ENCODE measurements around the gene ASPRV1. TPM values are rescaled to one million over a fixed set of nuclear protein-coding genes. Genes with fewer than 3 reads are reported as not detected.
"Not testable (repeated sequence)": the region's sequence is repeated elsewhere in the genome, so short reads cannot be mapped to it uniquely, and the experiment has no call there.

The ASPRV1 gene
- total RNA-seq, 4 donors from 2014 or later, result 2.5 to 11.2 (median 5.1) TPM

DNA sequence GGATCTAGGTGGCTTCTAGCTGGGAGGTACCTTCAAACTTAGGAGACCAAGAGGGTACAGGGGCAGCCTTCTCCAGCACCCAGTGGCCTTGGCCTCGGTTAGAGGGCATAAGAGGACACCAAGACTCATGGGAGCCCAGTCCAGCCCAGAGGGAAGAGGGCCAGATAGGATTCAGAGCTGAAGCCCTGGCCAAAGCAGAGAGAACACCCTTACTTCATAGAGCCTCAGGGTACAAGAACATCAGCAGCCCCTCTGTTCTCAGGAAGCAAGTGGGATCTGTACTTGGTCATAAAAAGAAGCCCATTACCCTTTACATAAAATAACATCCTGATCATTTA is 45.0 kb upstream of the ASPRV1 start:
- H3K4me3 ChIP-seq, result no peak overlapping the region
- TF ChIP-seq EP300 (IDR thresholded peaks at IDR 0.05) (no peak), POLR2A (IDR thresholded peaks at IDR 0.05) (no peak)
- TF ChIP-seq, protein P1, sequence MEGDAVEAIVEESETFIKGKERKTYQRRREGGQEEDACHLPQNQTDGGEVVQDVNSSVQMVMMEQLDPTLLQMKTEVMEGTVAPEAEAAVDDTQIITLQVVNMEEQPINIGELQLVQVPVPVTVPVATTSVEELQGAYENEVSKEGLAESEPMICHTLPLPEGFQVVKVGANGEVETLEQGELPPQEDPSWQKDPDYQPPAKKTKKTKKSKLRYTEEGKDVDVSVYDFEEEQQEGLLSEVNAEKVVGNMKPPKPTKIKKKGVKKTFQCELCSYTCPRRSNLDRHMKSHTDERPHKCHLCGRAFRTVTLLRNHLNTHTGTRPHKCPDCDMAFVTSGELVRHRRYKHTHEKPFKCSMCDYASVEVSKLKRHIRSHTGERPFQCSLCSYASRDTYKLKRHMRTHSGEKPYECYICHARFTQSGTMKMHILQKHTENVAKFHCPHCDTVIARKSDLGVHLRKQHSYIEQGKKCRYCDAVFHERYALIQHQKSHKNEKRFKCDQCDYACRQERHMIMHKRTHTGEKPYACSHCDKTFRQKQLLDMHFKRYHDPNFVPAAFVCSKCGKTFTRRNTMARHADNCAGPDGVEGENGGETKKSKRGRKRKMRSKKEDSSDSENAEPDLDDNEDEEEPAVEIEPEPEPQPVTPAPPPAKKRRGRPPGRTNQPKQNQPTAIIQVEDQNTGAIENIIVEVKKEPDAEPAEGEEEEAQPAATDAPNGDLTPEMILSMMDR (IDR thresholded peaks at IDR 0.05), result no peak
- no peaks in the 10 kb centered on the region for H3K27me3 ChIP-seq
- no peak for DNase-seq (ENCODE audit: low spot score in 2 of 2)
- H3K36me3 ChIP-seq, result peaks cover 0 to 5% (median 0%) of the 10 kb centered on the region in 3 donors
- 56 to 68% methylated on average over 1 of the region's 1 CpG for WGBS, 2 donors
- no peak overlapping the region for H3K27ac ChIP-seq
- H3K4me1 ChIP-seq, result no peaks in the 10 kb centered on the region
- no peaks in the 10 kb centered on the region for H3K9me3 ChIP-seq

DNA sequence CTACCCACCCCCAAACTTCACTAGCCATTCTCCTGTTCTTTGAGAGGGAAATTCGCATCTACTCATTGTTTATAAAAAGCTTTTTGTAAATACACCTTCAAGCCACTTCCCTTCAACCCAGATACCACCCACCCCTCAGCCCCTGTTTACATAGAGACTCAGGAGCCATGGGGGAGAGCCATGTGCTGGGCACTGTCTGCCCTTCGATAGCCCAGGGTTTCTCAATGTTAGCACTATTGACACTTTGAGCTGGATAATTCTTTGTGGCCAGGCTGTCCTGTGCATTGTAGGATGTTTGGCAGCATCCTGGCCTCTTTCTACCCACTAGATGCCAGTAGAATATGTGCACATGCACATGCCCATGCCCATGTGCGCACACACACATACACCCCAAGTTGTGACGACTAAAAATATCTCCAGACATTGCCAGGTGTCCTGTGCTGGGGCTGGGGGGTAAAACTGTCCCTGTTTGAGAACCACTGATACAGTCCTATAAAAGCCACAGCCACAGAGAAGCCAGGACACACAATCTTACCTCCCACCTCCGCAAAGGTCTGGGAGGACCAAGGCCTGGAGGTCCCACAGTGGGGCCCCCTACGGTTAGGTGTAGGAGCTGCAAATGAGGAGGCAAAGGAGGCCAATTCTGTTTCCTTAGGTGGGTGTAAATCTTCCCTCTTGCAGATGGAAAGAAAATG is 44.5 kb upstream of the ASPRV1 start:
- 84% methylated on average over 6 of the region's 6 CpGs for WGBS, 2 donors
- Histone ChIP-seq H3K27me3 (no peaks in the 10 kb centered on the region), H3K9me3 (no peaks in the 10 kb centered on the region), H3K4me1 (no peaks in the 10 kb centered on the region), H3K36me3 (peaks cover 0 to 7% (median 0%) of the 10 kb centered on the region in 3 donors), H3K27ac (no peak overlapping the region), H3K4me3 (no peak overlapping the region)
- no peak for TF ChIP-seq POLR2A (IDR thresholded peaks at IDR 0.05)
- TF ChIP-seq EP300 (IDR thresholded peaks at IDR 0.05), result no peak
- TF ChIP-seq, protein P1 (IDR thresholded peaks at IDR 0.05), result no peak
- no peak for DNase-seq (ENCODE audit: low spot score in 2 of 2)

- WGBS, 2 donors, result 95 to 99% methylated on average over 2 of the region's 2 CpGs
- TF ChIP-seq POLR2A (IDR thresholded peaks at IDR 0.05) (no peak), EP300 (IDR thresholded peaks at IDR 0.05) (no peak)
- TF ChIP-seq, protein P1 (IDR thresholded peaks at IDR 0.05), result no peak
- H3K4me3 ChIP-seq, result no peak overlapping the region
Measured at GRCh38 chr2:70005216-70005615, 43.8 kb upstream of the ASPRV1 start.

DNA sequence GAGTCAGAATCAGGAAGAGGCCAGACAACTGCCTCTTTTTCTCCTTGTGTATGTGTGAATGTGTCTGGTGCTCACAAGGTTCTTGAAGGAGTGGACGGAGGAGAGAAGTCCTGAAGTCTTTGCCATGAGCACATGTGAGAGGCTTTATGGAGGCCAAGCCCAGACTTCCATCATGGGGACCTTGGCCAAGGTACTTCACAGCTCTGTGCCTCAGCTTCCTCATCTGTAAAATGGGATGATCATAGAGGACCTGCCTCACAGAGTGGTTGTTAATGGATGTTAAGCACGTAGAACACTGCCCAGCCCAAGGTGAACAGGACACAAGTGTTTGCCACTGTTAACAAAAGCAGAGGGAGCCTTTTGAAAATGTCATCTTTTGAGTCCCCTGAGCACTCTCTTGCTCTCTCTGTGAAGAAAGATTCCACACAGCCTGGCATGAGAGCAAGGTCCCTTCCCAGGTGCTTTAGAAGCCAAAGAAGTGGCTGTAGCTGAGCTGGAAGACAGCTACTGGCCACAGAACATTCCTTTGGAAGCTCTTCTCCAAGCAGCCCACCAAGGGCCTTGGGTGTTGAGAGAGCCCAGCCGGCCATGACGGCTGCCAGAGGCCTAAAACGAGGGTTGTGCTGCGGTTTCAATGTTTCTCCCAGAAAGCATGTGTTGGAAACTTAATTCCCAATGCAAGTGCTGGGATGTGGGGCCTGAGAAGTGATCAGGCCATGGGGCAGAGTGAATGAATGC is 41.8 kb upstream of the ASPRV1 start:
- Histone ChIP-seq H3K27me3 (no peaks in the 10 kb centered on the region), H3K9me3 (no peaks in the 10 kb centered on the region), H3K36me3 (peaks cover 0 to 7% (median 0%) of the 10 kb centered on the region in 3 donors), H3K4me1 (no peaks in the 10 kb centered on the region), H3K27ac (no peak overlapping the region), H3K4me3 (no peak overlapping the region)
- no peak for DNase-seq (ENCODE audit: low spot score in 2 of 2)
- TF ChIP-seq EP300 (IDR thresholded peaks at IDR 0.05), result no peak
- no peak for TF ChIP-seq POLR2A (IDR thresholded peaks at IDR 0.05)
- TF ChIP-seq, protein P1 (IDR thresholded peaks at IDR 0.05), result no peak
- 83 to 89% methylated on average over 4 to 6 of the region's 6 CpGs for WGBS, 2 donors

More at GRCh38 chr2:70005216-70005615, 43.8 kb upstream of the ASPRV1 start:
- H3K9me3 ChIP-seq, result no peaks in the 10 kb centered on the region
- H3K36me3 ChIP-seq, result peaks cover 0 to 7% (median 0%) of the 10 kb centered on the region in 3 donors
- H3K27ac ChIP-seq, result no peak overlapping the region
- H3K27me3 ChIP-seq, result no peaks in the 10 kb centered on the region
- H3K4me1 ChIP-seq, result no peaks in the 10 kb centered on the region
- DNase-seq (ENCODE audit: low spot score in 2 of 2), result no peak

DNA sequence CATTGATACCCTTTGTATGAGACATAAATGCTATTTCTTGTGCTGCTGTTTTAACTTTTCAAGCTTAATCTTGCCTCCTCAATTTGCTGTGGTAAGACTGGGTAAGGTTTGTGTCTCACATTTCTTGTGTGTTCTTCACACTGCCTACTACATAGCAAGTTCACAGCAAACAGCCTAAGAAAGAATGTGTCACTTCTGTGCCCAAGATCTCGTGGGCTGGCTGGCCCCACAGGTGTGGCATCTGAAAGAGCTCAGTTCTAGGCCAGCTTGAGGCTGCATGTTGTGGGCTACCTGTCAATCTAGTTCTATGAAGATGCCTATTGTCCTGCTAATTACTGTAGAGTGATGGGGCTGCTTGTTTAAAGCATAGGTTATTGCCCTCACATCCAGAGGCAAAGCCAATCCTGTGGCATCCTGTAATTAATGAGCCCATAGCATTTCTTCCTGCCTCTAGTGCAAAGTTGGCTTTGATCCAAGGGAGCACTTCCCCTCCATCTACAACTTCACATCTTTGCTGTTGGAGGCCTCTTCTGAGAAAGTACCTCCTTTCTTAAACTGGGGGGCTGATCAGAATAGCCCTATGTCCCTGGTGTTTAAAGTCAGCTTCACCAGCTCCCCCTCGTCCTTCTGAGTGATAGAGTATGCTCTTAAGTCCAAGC is 40.9 kb upstream of the ASPRV1 start:
- H3K9me3 ChIP-seq, result no peaks in the 10 kb centered on the region
- WGBS, 2 donors, result 53 to 80% methylated on average over 2 of the region's 2 CpGs
- no peak overlapping the region for H3K4me3 ChIP-seq
- no peaks in the 10 kb centered on the region for H3K4me1 ChIP-seq
- peaks cover 0 to 9% (median 0%) of the 10 kb centered on the region in 3 donors for H3K36me3 ChIP-seq
- TF ChIP-seq, protein P1 (IDR thresholded peaks at IDR 0.05), result no peak
- TF ChIP-seq POLR2A (IDR thresholded peaks at IDR 0.05), result no peak
- TF ChIP-seq EP300 (IDR thresholded peaks at IDR 0.05), result no peak
- H3K27me3 ChIP-seq, result no peaks in the 10 kb centered on the region
- DNase-seq (ENCODE audit: low spot score in 2 of 2), result no peak
- H3K27ac ChIP-seq, result no peak overlapping the region

DNA sequence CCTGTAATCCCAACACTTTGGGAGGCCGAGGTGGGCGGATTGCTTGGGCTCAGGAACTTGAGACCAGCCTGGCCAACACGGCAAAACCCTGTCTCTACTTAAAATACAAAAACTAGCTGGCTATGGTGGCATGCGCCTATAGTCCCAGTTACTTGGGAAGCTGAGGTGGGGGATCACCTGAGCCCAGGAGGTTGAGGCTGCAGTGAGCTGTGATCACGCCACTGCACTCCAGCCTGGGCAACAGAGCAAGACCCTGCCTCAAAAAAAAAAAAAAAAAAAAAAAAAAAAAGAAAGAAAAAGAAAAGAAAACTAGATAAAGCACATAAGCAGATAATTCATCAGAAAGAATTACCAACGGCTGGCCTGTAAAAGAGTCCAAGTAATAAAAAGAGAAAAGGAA is 39.1 kb upstream of the ASPRV1 start:
- not testable (repeated sequence) for DNase-seq (ENCODE audit: low spot score in 2 of 2); H3K4me1 ChIP-seq; H3K9me3 ChIP-seq; H3K27ac ChIP-seq; H3K4me3 ChIP-seq; H3K27me3 ChIP-seq
- WGBS, 2 donors, result 90 to 94% methylated on average over 6 of the region's 6 CpGs
- peaks cover 0 to 26% (median 0%) of the 10 kb centered on the region in 3 donors for H3K36me3 ChIP-seq
